HL-60/S4 treated with retinoic acid at 250 ng/mL for 4 days and 3 days (cell line): ENCODE data around the gene NOP53.
"Not testable (repeated sequence)": the region's sequence is repeated elsewhere in the genome, so short reads cannot be mapped to it uniquely, and the experiment has no call there.

ENCODE experiments used
- in situ Hi-C: fragments of 300-500 bp; cut with MboI; formaldehyde crosslinking; loops from 2 replicates; pipeline ENCODE4 v1.7.0; 2022; ENCODE audit warnings: low sequenced_read_pairs

Gene NOP53

DNA sequence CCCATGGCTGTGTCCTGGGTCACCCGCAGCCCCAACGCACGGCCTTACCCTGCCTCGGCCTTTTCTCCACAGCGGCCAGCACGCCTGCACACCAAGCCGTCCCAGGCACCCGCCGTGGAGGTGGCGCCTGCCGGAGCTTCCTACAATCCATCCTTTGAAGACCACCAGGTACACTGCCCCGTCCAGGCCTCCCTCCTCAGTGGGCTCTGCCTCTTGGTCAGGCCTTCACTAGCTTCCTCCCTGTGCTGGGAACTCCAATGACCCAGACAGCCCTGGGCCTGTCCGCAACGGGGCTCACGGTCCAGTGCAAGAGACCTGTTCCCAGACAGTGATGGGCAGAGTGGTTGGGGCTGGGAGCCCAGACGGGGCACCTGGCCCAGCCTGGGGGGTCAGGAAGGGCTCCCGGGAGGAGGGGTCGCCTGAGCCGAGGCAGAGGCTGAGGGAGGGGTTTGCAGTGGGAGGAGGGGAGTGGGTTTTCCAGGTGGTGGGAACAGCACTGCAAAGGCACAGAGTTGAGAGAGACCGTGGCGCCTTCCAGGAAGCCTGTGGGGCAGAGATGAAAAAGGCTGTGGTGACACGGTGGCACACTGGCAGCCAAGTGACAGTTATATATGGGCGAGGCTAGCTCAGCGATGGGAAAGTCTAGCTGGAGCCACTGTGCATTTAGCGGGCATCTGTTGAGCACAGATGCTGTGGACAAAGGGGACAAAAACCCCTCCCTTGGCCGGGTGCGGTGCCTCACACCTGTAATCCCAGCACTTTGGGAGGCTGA is 7.3 kb downstream of the NOP53 start:
- in situ Hi-C loops = no loop called here

DNA sequence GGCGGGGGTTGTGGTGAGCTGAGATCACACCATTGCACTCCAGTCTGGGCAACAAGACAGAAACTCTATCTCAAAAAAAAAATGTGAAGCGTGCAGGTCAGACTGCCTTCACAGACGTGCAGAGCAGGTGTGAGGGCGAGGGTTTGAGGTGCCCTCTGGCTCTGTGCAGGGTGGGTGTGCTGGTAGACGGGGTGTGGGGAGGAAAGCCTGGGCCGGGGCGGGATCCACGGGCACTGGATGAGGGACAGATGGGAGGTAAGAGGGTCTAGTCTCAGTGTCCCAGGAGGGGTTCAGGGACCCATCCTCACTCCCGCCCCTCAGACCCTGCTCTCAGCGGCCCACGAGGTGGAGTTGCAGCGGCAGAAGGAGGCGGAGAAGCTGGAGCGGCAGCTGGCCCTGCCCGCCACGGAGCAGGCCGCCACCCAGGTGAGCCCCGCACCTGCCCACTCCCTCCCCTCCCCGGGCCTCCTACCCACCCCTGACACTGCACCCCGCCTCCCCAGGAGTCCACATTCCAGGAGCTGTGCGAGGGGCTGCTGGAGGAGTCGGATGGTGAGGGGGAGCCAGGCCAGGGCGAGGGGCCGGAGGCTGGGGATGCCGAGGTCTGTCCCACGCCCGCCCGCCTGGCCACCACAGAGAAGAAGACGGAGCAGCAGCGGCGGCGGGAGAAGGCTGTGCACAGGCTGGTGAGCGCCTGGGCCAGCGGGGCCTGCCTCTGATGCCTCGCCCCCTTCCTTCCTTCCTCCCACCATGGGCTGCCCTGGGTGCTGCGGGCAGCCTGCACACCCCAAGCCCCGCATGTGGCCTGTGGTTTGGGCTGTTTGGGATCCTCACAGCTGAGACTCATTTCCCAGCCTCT is 9.1 kb downstream of the NOP53 start:
- in situ Hi-C loops = no loop called here

DNA sequence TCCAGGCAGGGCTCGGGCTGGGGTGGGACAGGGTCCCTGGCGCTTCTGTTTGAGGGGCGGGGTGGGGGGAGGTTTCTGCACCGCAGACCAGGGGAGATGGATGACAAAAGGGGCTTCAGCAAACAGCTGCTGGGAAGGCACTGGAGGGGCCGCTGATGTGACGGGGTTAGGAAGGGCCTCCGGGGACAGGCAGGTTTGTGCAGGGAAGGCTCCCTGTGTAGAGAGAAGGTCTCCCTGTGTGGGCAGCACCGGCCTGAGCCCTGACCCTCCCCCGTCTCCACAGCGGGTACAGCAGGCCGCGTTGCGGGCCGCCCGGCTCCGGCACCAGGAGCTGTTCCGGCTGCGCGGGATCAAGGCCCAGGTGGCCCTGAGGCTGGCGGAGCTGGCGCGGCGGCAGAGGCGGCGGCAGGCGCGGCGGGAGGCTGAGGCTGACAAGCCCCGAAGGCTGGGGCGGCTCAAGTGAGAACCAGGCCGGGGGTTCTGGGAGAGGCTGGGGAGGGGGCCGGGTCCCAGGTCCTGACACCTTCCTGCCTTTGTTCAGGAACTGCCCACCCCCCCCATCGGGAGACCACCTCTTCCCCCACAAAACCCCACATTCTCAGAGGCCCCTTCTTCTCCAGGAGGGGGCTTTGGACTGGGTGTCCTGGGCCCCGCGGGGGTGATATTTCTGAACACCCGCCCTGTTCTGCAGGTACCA is 9.9 kb downstream of the NOP53 start:
- in situ Hi-C loops = no loop called here

DNA sequence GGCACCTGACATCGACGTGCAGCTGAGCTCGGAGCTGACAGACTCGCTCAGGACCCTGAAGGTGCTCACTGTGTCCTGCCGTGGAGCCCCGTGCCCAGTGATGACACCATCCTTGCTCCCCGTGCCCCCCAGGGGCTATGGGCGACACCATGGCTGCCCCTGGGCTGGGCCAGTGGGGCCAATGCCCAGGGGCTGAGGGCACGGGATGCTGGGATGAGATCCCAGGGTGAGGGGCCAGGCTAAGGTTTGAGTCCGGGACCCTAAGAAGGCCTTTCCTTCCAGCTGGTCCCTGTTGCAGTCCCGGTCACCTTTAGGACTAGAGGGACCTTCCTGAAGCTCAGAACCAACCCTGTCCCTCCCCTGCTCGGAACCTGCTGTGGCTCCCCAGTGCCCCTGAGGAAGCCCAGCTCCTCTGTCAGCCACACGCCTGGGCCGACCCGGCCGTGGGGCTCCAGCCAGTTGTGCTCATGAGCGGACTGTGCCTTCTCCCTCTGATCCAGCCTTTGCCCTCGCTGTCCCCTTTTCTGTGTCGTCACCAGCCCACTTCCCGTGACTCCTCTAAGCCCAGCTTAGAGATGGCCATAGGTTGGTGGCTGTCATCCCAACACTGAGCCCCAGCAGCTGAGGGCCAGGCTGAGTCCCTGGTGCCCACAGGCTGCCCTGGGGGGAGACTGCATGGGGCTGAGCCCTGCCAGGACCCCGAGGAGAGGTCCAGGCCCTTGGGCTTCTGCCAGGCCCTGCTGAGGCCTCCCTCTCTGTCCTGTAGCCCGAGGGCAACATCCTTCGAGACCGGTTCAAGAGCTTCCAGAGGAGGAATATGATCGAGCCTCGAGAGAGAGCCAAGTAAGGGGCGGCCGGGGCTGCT is 10.6 kb downstream of the NOP53 start:
- in situ Hi-C loops = no loop called here

DNA sequence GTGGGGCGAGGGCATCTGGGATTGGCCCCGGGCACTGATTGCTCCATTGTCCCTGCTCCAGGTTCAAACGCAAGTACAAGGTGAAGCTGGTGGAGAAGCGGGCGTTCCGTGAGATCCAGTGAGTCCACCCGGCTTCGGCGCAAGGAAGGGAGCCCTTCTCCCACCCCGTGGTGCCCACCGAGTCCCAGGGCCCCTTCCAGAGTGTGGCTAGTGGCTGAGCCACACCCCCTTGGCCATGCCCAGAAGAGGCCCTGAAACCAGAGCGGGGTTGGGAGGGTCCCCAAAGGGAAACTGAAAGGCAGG is 11.2 kb downstream of the NOP53 start:
- in situ Hi-C loops = no loop called here

DNA sequence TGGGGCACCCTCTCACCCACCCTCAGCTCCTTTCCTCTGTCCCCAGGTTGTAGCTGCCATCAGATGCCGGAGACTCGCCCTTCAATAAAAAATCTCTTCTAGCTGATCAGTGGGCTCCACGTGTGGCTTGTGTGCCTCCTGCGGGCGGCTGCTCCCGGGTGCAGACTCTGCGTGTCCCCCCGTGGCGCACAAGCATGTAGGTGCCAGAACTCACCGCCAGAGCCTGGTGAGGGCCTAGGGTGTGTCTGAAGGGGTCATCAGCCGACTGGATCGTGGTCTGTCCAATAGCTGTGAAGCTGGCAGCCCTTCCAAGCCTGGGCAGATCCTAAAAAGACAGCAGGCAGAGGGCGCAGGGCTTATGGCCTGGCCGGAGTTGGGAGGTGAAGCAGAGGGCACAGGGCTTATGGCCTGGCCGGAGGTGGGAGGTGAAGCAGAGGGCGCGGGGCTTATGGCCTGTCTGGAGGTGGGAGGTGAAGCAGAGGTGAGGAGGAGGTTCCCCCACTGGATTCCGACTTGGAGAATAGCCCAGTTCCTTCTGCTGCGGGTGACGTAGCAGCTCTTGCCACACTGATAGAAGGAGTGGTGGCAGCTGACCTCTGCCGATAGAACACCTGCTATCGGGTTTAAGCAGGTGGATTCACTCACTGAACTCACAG is 11.7 kb downstream of the NOP53 start:
- in situ Hi-C loops = no loop called here

DNA sequence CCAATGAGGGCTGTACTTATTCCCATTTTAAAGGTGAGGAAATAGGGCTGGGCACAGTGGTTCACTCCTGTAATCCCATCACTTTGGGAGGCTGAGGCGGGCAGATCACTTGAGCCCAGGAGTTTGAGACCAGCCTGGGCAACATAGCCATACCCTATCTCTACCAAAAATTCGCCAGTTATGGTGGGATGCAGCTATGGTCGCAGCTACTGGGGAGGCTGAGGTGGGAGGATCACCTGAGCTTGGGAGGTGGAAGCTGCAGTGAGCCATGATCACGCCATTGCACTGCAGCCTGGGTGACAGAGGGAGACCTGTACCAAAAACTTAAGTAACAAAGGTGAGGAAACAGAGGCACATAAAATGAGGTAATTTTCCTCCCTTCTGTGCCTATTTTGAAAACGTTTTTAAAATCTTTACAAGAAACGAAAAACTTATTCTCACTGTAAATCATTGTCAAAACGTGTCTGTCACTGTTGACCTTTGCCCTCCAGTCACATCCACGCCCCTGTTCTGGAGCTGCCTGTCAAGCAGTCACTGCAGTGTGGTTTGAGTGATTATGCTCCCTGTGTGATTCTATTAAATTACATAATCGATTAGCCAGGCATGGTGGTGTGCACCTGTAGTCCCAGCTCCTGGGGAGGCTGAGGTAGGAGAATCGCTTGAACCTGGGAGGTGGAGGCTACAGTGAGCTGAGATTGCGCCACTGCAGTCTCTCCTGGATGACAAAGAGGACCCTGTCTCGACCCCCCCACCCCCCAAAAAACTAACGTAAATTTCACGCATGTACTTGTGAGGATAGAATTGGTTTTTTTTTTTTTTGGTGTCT is 12.5 kb downstream of the NOP53 start:
- in situ Hi-C loops = no loop called here

DNA sequence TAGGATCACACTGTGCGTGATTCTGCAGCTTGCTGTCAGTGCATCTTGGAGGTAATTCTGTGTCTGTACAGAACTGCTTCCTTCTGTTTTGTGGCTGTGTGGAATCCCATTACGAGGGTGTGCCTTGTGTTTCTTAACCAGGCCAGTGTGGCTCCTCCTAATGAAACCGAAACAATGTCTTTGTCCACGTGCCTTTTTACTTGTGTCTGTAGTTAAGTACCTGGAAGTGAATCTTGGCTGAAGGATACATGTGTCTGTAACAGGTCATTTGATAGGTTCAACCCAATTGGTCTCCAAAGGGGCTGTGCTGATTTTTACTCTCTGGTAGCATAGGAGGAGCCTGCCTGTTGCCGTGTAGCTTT is 13.1 kb downstream of the NOP53 start:
- in situ Hi-C loops = no loop called here

DNA sequence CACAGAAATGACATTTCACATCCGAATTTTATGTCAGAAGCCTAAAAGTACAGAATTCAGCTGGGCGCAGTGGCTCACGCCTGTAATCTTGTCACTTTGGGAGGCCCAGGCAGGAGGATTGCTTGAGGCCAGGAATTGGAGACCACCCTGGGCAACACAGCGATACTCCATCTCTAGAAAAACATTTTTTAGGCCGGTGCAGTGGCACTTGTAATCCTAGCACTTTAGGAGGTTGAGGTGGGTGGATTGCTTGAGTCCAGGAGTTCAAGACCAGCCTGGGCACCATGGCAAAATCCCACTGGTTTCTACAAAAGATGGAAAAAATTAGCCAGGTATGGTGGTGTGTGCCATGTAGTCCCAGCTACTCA is 15.3 kb downstream of the NOP53 start:
- in situ Hi-C loops = no loop called here

DNA sequence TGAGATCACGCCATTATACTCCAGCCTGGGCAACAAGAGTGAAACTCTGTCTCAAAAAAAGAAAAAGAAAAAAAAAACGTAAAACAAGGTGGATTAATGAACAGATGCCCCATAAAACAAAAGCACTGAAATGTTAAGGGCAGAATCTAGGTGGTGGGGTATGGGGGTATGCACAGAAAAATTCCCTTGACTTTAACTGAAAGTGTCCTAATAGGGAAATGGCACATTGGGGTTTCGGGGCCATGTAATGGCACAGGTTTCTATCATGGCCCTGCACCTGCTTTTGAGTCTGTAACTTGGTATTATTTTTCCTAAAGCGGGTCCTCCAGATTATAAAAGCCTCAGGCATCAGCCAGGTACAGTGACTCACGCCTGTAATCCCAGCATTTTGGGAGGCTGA is 16.2 kb downstream of the NOP53 start:
- in situ Hi-C loops = no loop called here

DNA sequence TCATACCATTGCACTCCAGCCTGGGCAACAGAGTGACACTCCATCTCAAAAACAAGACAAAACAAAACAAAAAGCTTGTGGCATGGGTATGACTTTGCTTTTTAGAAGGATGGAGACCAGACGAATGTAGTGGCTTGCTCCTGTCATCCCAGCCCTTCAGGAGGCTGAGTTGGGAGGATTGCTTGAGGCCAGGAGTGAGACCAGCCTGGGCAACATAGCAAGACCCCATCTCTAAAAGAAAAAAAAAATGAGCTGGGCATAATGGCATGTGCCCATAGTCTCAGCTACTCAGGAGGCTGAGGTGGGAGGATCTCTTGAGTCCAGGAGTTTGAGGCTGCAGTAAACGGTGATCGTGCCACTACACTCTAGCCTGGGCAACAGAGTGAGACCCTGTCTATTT is 16.8 kb downstream of the NOP53 start:
- in situ Hi-C loops = no loop called here

DNA sequence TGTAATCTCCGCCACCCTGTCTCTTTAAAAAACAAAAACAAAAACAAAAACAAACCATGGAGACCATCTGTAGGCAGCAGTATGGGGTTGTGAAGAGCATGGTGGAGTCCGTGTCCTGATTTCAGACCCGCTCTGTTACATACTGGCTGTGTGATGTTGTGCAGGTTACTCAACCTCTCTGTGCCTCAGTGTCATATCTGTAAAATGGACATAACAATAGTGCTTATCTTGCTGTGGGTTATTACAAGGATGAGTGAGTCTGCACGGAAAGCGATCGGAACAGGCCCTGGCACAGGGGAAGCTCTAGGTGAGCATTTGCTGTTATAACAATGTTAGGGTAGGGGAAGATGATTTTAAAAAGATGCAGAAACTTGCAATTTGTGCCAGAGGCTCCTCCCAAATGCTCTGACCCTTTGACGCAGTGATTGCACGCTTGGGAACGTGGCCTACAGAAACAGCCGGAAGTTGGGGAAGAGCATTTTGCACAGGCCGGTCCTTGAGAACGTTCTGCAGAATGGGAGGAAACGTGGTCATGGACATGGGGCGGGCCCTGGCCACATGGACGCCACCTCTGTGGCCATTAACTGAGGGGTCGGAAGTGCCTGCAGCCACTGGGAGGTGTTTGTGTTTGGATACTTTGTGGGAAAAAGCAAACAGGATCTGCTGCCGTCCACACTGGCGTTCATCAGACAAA is 17.4 kb downstream of the NOP53 start:
- in situ Hi-C loops = no loop called here

DNA sequence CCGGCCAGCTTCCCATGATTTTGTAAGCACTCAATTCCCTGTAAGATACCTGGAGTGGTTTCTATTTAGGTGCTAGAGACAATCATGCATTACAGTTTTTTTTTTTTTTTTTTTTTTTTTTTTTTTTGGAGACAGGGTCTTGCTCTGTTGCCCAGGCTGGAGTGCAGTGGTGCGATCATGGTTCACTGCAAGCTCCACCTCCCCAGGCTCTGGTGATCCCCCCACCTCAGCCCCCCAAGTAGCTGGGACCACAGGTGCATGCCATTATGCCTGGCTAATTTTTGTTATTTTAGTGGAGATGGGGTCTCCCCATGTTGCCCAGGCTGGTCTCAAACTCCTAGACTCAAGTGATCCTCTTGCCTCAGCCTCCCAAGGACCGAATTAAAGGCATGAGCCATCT is 19.4 kb downstream of the NOP53 start:
- in situ Hi-C loops = not testable (repeated sequence)

DNA sequence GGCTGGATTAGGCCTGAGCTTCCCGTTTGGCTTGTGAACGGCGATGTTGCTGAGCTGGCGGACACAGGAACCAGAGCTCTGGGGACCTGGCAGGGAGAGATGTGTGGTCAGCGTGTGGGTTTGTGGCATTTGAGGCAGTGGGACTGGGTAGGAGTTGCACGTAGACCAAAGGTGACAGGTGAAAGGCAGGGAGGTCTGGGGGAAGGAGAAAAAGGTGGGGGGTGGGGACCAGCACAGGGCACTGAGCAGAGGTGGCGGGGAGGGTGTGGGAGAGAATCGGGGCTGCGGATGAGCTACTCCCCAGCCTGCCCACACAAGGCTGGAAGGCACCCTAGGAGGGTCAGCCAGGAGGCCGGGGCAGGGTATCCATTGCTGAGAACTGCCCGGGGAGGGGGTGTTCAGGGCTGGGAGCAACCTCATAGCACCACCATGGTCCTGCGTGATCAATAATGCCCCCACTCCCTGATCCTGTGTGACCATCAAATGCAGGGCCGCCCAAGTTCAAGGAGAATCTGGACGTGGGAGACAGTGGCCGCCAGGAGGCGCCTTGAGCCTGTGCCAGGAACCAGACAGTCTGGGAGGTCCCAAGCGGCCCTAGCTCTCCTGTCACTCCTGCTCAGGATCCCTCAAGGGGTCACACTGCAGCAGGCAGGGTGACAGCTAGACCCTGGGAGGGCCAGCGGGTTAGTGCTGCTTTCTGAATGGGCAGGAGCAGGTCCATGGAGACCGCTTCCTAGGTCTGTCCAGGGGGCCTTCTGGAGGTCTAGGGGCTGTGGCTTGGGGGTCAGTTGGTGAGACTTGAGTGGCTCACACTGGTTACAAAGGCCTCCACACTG is 20.4 kb downstream of the NOP53 start:
- in situ Hi-C loops = no loop called here

DNA sequence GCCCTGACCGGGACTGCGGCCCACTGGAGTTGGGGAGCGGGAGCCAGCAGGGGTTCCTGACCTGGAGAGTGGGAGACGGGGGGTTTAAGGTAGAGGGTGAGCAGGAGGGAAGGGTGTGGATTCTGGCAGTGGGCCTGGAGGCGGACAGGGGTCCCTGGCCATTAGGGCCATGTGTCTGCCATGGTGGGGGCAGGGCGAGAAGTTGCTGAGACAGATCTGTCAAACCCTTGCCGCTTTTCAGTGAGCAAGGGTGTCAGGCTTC is 20.9 kb downstream of the NOP53 start:
- in situ Hi-C loops = no loop called here

DNA sequence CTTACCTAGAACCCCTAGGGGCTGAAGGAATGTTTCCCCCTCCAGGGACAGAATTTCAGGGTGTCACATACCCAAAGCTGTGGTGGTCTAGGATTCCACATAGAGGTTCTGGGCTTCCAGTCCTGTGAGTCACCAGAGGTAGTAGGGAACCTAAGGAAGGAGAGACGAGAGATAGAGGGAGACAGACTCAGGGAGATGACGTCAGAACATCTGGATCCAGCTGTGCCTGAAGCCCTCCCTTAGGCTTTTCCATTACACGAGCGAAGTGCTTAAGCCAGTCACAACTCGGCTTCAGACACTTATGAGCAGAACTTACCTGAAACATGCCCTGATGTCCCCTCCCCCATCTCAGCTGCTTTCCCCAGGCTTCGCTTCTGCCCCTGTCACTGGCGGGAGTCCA is 21.3 kb downstream of the NOP53 start:
- in situ Hi-C loops = no loop called here

DNA sequence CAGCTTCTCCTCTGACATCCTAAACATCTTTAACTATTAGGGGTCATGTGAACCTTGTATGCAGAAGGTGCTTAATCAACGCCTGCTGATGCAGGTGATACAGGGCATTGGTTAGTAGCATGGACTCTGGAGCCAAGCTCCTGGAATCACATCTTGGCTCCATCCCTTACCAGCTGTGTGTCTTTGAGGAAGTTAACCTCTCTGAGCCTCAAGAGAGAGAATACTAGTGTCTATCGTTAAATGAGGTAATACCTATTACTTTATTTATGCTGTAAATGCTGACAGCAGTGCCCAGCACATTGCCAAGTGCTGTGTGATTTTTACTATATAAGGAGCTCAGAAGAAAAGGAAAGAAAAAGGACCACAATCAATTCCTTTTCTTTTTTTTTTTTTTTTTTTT is 22.0 kb downstream of the NOP53 start:
- in situ Hi-C loops = no loop called here

DNA sequence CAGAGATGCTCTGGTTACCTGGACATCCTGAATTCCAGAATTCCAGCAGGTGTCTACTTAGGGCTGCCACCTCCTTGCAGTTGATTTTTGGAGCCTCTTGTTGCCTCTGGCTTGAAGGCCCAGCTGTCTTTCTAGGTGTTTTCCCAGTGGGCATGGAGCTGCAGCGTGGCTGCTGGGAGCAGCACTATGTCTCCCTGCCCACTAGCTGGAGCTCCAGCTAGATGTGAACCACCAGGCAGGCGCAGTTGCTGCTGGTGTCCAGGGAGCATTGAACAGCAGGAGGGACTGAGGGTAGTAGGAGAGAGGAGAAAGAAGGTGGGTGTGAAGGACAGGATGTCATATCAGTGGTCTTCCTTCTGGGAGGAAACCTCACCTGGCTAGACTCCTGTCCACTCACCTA is 23.3 kb downstream of the NOP53 start:
- in situ Hi-C loops = no loop called here

DNA sequence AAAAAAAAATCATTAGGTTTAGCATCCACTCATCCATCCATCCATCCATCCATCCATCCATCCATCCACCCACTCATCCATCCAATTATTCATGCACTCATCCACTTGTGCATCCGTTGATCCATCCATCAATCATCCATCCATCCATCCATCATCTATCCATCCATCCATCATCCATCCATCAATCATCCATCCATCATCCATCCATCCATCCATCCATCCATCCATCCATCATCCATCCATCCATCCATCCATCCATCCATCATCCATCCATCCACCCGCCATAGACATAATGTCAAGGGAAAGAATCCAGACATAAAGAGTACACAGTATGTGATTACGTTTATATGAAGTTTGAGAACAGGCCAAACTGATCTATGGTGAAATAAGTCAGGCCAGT is 24.2 kb downstream of the NOP53 start:
- in situ Hi-C loops = no loop called here
